HCT116 (cell line): Measurements from ENCODE around the gene IRX2. TPM values are rescaled to one million over a fixed set of nuclear protein-coding genes. Genes with fewer than 3 reads are reported as not detected.

Source experiments
- ATAC-seq: fragments of 200-7000 bp; cut with Tn5 transposase; 2 replicates; pipeline ENCODE4 v1.9.1; 2020; ENCODE audit warnings: mild to moderate bottlenecking, moderate library complexity
- BruUV-seq: library from RNA; stranded (reverse); fragments of 400-500 nt; replicated peaks from 2 replicates; lab custom pipeline; 2021; lab: Mats Ljungman, UMichigan
- CTCF ChIA-PET: fragments of 300-600 bp; sonication (Branson Sonifier 250); formaldehyde crosslinking; loops from one replicate; lab custom pipeline; 2021; ENCODE audit warnings: antibody characterized with exemption; lab: Charles Lee
- POLR2A ChIA-PET: fragments of 300-600, 350-600 bp; sonication (Branson Sonifier 250); formaldehyde crosslinking; loops from one replicate; lab custom pipeline; 2021; ENCODE audit warnings: antibody characterized with exemption; lab: Charles Lee
- RAD21 ChIA-PET, 2 experiments: fragments of 300-600 bp; sonication (Branson Sonifier 250); formaldehyde crosslinking; loops; one replicate each; lab custom pipeline; 2023; ENCODE audit warnings: low total read pairs in 2 of 2; ENCODE audit not compliant: uncharacterized antibody in 2 of 2, unreplicated experiment in 2 of 2, low non-redundant PET in 1 of 2; lab: Charles Lee
- DNase-seq: peaks from one replicate; pipeline ENCODE4 v3.0.0-alpha.2; 2010; ENCODE audit warnings: low read depth, low spot score
- H2AFZ ChIP-seq: fragments of 200-600 bp; shearing (Covaris generic), sonication (generic); 2 replicates; pipeline ENCODE4 v1.6.1; 2017; ENCODE audit warnings: low read depth, mixed run types, mixed read lengths, antibody characterized with exemption, low read length; ENCODE audit not compliant: poor library complexity, severe bottlenecking
- H3K27ac ChIP-seq: 2 replicates; pipeline ENCODE4 v1.5.1; 2012; ENCODE audit warnings: low read depth, low read length
- H3K27me3 ChIP-seq: fragments of 200-600 bp; sonication (generic); 2 replicates; pipeline ENCODE4 v1.6.1; 2016; ENCODE audit warnings: mixed run types, low read length, mixed read lengths; ENCODE audit not compliant: insufficient read depth
- H3K36me3 ChIP-seq, 2 experiments: fragments of 200-500 bp in 1 of 2; fragments of 200-600 bp in 1 of 2; sonication (Bioruptor generic) in 1 of 2; sonication (generic) in 1 of 2; 2 replicates each; pipeline versions ENCODE4 v1.5.1 to v1.6.1; 2014 to 2016; ENCODE audit warnings: low read length in 2 of 2, inconsistent platforms in 1 of 2, mixed read lengths in 1 of 2, mixed run types in 1 of 2; ENCODE audit not compliant: insufficient read depth in 2 of 2, control insufficient read depth in 1 of 2
- H3K4me1 ChIP-seq, 2 experiments: fragments of 200-600 bp in 1 of 2; sonication (generic) in 1 of 2; 2 replicates each; pipeline versions ENCODE4 v1.5.1 to v1.6.1; 2012 to 2017; ENCODE audit warnings: low read length in 2 of 2, inconsistent platforms in 1 of 2, mild to moderate bottlenecking in 1 of 2, mixed read lengths in 1 of 2, mixed run types in 1 of 2, moderate library complexity in 1 of 2; ENCODE audit not compliant: insufficient read depth in 2 of 2, control insufficient read depth in 1 of 2
- H3K4me2 ChIP-seq: fragments of 200-600 bp; sonication (generic); 2 replicates; pipeline ENCODE4 v1.6.1; 2017; ENCODE audit warnings: mixed run types, low read length, mixed read lengths
- H3K4me3 ChIP-seq, 2 experiments: fragments of 200-600 bp in 1 of 2; sonication (generic) in 1 of 2; replicated peaks in 1 of 2; 2 replicates each; pipeline ENCODE4 v1.5.1; 2011 to 2016; ENCODE audit warnings: low read length in 2 of 2, control low read depth in 1 of 2, low read depth in 1 of 2, mild to moderate bottlenecking in 1 of 2, mixed read lengths in 1 of 2, mixed run types in 1 of 2
- H3K79me2 ChIP-seq: fragments of 200-600 bp; sonication (generic); 2 replicates; pipeline ENCODE4 v1.6.1; 2017; ENCODE audit warnings: mild to moderate bottlenecking, mixed run types, low read length, moderate library complexity, mixed read lengths; ENCODE audit not compliant: insufficient read depth
- H3K9ac ChIP-seq: fragments of 200-600 bp; sonication (generic); 2 replicates; pipeline ENCODE4 v1.6.1; 2016; ENCODE audit warnings: low read length, mixed read lengths
- H3K9me2 ChIP-seq: fragments of 200-600 bp; sonication (generic), shearing (Covaris generic); 2 replicates; pipeline ENCODE4 v1.6.1; 2017; ENCODE audit warnings: mixed run types, mild to moderate bottlenecking, moderate library complexity; ENCODE audit not compliant: insufficient read depth
- H3K9me3 ChIP-seq, 2 experiments: fragments of 200-500 bp in 1 of 2; fragments of 200-600 bp in 1 of 2; sonication (Bioruptor generic) in 1 of 2; sonication (generic) in 1 of 2; 2 replicates each; pipeline ENCODE4 v1.6.1; 2014 to 2017; ENCODE audit warnings: low read length in 2 of 2, mixed read lengths in 2 of 2, inconsistent platforms in 1 of 2, low read depth in 1 of 2, mild to moderate bottlenecking in 1 of 2, mixed run types in 1 of 2, moderate library complexity in 1 of 2; ENCODE audit not compliant: control insufficient read depth in 1 of 2, insufficient read depth in 1 of 2
- H4K20me1 ChIP-seq: fragments of 200-600 bp; sonication (generic), shearing (Covaris generic); 2 replicates; pipeline ENCODE4 v1.6.1; 2017; ENCODE audit warnings: mixed run types, mild to moderate bottlenecking, moderate library complexity; ENCODE audit not compliant: insufficient read depth
- CBX3 ChIP-seq: IDR thresholded peaks from 2 replicates; pipeline ENCODE4 v1.6.1; 2012; ENCODE audit warnings: low read depth
- CEBPB ChIP-seq: IDR thresholded peaks from 2 replicates; pipeline ENCODE4 v1.6.1; 2012; ENCODE audit warnings: low read depth
- ELF1 ChIP-seq: IDR thresholded peaks from 2 replicates; pipeline ENCODE4 v1.6.1; 2012; ENCODE audit warnings: low read depth, borderline replicate concordance
- EZH2 ChIP-seq: fragments of 200-600 bp; sonication (generic); IDR thresholded peaks from 2 replicates; pipeline ENCODE4 v1.6.1; 2017; ENCODE audit warnings: antibody characterized with exemption, mixed run types
- EZH2phosphoT487 ChIP-seq: fragments of 200-600 bp; IDR thresholded peaks from 2 replicates; pipeline ENCODE4 v1.6.1; 2018; ENCODE audit warnings: antibody characterized with exemption, borderline replicate concordance
- JUND ChIP-seq: IDR thresholded peaks from 2 replicates; pipeline ENCODE4 v1.6.1; 2012
- POLR2A ChIP-seq: IDR thresholded peaks from 2 replicates; pipeline ENCODE4 v1.7.0; 2011; ENCODE audit warnings: borderline replicate concordance; ENCODE audit not compliant: insufficient read depth, insufficient read length; ENCODE audit errors: extremely low read depth
- POLR2AphosphoS5 ChIP-seq: IDR thresholded peaks from 2 replicates; pipeline ENCODE4 v1.6.1; 2011; ENCODE audit warnings: mild to moderate bottlenecking, low read depth, low read length, moderate library complexity
- RAD21 ChIP-seq: IDR thresholded peaks from 2 replicates; pipeline ENCODE4 v1.6.1; 2012; ENCODE audit warnings: low read depth, mild to moderate bottlenecking
- SRF ChIP-seq: IDR thresholded peaks from 2 replicates; pipeline ENCODE4 v1.6.1; 2012; ENCODE audit warnings: low read depth
- TCF7L2 ChIP-seq: IDR thresholded peaks from 2 replicates; pipeline ENCODE4 v1.7.0; 2011; ENCODE audit warnings: borderline replicate concordance, inconsistent platforms; ENCODE audit not compliant: insufficient read depth, insufficient read length; ENCODE audit errors: extremely low read depth
- ZFX ChIP-seq: fragments of 450-650 bp; IDR thresholded peaks from 2 replicates; pipeline ENCODE4 v1.6.1; 2017
- ZNF274 ChIP-seq: fragments of 200-500 bp; sonication (Bioruptor generic); IDR thresholded peaks from 2 replicates; pipeline ENCODE4 v1.6.1; 2014; ENCODE audit warnings: mild to moderate bottlenecking, low read depth, low read length, inconsistent platforms
- intact Hi-C: fragments of 100-400 bp; cut with micrococcal nuclease; formaldehyde crosslinking; loops from 2 replicates; pipeline ENCODE4 v1.10.0; 2022
- total RNA-seq: library from RNA; stranded (reverse); gene quantifications from one replicate; pipeline ENCODE4 v1.2.1, GENCODE V29; 2021; ENCODE audit not compliant: unreplicated experiment
- TF ChIP-seq, protein P1 (sequence below): IDR thresholded peaks from 2 replicates; pipeline ENCODE4 v1.6.1; 2011; ENCODE audit warnings: mild to moderate bottlenecking, low read length, moderate library complexity; ENCODE audit not compliant: insufficient replicate concordance; ENCODE audit errors: extremely low read depth
- TF ChIP-seq, protein P2 (sequence below): IDR thresholded peaks from 2 replicates; pipeline ENCODE4 v1.6.1; 2012
- TF ChIP-seq, protein P3 (sequence below): IDR thresholded peaks from 2 replicates; pipeline ENCODE4 v1.6.1; 2012; ENCODE audit warnings: low read depth

The IRX2 gene
- total RNA-seq, 1 experiment from 2014 or later: not detected

DNA sequence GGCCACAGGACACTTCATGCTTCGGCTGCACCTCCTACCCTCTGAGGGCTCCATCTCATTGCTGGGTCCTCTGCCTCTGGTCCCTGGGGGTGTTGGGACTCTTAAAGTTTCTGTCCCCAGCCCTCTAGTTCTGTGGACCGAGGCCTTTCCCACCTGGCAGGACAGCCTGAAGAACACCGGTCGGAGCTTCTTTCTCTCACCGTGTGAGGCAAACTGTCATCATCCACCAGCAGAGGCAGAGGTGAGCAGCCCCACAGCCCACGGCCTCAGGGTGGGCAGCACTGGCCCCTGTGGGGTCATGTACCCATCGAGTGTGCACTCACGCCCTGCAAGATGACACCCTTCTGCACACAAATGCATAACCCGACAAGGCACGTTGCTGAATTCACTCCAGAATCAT, 49.9 kb downstream of the IRX2 start:
- intact Hi-C loops: no loop called here
- Histone ChIP-seq H3K79me2 (no peaks in the 10 kb centered on the region), H4K20me1 (no peaks in the 10 kb centered on the region), H3K27ac (no peak overlapping the region), H3K4me2 (no peak overlapping the region), H3K36me3 (no peaks in the 10 kb centered on the region), H3K9me3 (peaks cover 0 to 14% of the 10 kb centered on the region in 2 experiments; a peak in 2 of 4 replicates), H2AFZ (no peak overlapping the region), H3K4me3 (no peak overlapping the region), H3K27me3 (no peaks in the 10 kb centered on the region), H3K9me2 (no peaks in the 10 kb centered on the region), H3K9ac (no peak overlapping the region), H3K4me1 (no peaks in the 10 kb centered on the region)
- POLR2A ChIA-PET: no interaction called here
- no peak for DNase-seq
- ATAC-seq: no peak
- CTCF ChIA-PET: no interaction called here
- TF ChIP-seq CBX3 (no peak), SRF (no peak), ZFX (no peak), JUND (no peak), POLR2AphosphoS5 (no peak)
- TF ChIP-seq, protein P1, sequence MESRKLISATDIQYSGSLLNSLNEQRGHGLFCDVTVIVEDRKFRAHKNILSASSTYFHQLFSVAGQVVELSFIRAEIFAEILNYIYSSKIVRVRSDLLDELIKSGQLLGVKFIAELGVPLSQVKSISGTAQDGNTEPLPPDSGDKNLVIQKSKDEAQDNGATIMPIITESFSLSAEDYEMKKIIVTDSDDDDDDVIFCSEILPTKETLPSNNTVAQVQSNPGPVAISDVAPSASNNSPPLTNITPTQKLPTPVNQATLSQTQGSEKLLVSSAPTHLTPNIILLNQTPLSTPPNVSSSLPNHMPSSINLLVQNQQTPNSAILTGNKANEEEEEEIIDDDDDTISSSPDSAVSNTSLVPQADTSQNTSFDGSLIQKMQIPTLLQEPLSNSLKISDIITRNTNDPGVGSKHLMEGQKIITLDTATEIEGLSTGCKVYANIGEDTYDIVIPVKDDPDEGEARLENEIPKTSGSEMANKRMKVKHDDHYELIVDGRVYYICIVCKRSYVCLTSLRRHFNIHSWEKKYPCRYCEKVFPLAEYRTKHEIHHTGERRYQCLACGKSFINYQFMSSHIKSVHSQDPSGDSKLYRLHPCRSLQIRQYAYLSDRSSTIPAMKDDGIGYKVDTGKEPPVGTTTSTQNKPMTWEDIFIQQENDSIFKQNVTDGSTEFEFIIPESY: no peak
- no TSS peak for BruUV-seq
- RAD21 ChIA-PET: no interaction called here

DNA sequence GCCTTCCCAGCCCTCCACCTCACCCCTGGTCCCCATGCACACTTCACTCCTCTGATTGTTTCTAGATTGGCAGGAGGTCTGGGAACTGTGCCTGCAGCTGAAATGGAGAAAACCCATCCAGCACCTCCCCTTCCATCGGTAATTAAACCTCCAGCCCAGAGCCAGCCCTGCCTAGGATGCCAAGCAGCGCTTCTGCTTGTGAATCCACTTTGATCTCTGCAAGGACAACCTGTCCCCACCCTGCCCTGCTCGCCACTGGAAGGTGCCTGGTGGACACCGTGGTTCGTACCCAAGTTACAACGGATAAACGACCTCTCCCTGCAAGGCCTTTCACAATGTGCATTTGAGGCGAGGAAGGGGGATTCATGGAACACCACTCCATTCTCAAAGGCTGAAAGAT, 50.6 kb downstream of the IRX2 start:
- Histone ChIP-seq H3K36me3 (no peaks in the 10 kb centered on the region), H3K9me2 (no peaks in the 10 kb centered on the region), H3K4me2 (no peak overlapping the region), H4K20me1 (no peaks in the 10 kb centered on the region), H3K4me3 (no peak overlapping the region), H3K27me3 (no peaks in the 10 kb centered on the region), H3K9me3 (peaks cover 0 to 14% of the 10 kb centered on the region in 2 experiments; a peak in 2 of 4 replicates), H2AFZ (no peak overlapping the region), H3K9ac (no peak overlapping the region), H3K4me1 (no peaks in the 10 kb centered on the region), H3K79me2 (no peaks in the 10 kb centered on the region), H3K27ac (no peak overlapping the region)
- no TSS peak for BruUV-seq
- DNase-seq (no peak), ATAC-seq (no peak)
- intact Hi-C loops: no loop called here
- ChIA-PET CTCF (no interaction called here), POLR2A (no interaction called here), RAD21 (no interaction called here)
- TF ChIP-seq EZH2phosphoT487: no peak
- no peak for TF ChIP-seq POLR2A
- no peak for TF ChIP-seq CEBPB
- TF ChIP-seq POLR2AphosphoS5: no peak
- TF ChIP-seq TCF7L2: no peak
- TF ChIP-seq, protein P2, sequence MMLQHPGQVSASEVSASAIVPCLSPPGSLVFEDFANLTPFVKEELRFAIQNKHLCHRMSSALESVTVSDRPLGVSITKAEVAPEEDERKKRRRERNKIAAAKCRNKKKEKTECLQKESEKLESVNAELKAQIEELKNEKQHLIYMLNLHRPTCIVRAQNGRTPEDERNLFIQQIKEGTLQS: no peak
- TF ChIP-seq, protein P3, sequence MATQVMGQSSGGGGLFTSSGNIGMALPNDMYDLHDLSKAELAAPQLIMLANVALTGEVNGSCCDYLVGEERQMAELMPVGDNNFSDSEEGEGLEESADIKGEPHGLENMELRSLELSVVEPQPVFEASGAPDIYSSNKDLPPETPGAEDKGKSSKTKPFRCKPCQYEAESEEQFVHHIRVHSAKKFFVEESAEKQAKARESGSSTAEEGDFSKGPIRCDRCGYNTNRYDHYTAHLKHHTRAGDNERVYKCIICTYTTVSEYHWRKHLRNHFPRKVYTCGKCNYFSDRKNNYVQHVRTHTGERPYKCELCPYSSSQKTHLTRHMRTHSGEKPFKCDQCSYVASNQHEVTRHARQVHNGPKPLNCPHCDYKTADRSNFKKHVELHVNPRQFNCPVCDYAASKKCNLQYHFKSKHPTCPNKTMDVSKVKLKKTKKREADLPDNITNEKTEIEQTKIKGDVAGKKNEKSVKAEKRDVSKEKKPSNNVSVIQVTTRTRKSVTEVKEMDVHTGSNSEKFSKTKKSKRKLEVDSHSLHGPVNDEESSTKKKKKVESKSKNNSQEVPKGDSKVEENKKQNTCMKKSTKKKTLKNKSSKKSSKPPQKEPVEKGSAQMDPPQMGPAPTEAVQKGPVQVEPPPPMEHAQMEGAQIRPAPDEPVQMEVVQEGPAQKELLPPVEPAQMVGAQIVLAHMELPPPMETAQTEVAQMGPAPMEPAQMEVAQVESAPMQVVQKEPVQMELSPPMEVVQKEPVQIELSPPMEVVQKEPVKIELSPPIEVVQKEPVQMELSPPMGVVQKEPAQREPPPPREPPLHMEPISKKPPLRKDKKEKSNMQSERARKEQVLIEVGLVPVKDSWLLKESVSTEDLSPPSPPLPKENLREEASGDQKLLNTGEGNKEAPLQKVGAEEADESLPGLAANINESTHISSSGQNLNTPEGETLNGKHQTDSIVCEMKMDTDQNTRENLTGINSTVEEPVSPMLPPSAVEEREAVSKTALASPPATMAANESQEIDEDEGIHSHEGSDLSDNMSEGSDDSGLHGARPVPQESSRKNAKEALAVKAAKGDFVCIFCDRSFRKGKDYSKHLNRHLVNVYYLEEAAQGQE: no peak
- no peak for TF ChIP-seq RAD21
- TF ChIP-seq EZH2: no peak
- TF ChIP-seq ZNF274: no peak
- no peak for TF ChIP-seq ELF1
